HG02610 (cell line): ENCODE measurements around the gene RRM2.

ENCODE experiments used
- ATAC-seq: cut with Tn5 transposase; IDR thresholded peaks from one replicate; pipeline ENCODE4 v1.9.1; 2021; ENCODE audit warnings: mild to moderate bottlenecking, moderate library complexity; ENCODE audit not compliant: unreplicated experiment

The RRM2 gene

GRCh38 chr2:10122500-10123280 lies at the start of gene RRM2:
Gene RRM2 (plus strand): TSS chr2:10122739. CDS start chr2:10122799, 60 bp downstream.
- ATAC-seq, result peak; percentile 77

DNA sequence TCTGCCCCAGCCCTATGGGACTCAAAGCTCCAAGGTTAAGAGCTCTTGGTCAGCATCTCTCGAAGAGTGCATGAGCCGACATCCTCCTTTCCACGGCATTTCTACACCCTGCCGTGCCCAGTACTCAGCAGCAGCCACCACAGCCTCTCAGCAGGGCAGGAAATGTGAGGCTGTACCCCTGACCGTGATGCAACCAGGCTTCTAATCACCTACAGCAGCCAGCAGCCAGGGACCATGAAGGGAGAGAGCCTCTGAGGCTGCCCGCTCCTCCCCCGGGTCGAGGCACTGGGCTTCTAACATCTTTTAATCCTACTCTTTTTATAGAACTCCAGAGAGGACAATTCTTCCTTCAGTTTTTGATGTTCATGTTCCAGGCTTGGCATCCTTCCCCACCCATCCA lies 48.8 kb upstream of the RRM2 start:
- no peak for ATAC-seq

- no peak for ATAC-seq
These were observed 47.4 kb upstream of the RRM2 start for GRCh38 chr2:10075101-10075500.

- ATAC-seq, result no peak
These were observed 46.8 kb upstream of the RRM2 start for GRCh38 chr2:10075571-10076209.

GRCh38 chr2:10076511-10076910 lies 46.0 kb upstream of the RRM2 start:
- ATAC-seq, result no peak

GRCh38 chr2:10076988-10077527 lies 45.5 kb upstream of the RRM2 start:
- ATAC-seq, result no peak

DNA sequence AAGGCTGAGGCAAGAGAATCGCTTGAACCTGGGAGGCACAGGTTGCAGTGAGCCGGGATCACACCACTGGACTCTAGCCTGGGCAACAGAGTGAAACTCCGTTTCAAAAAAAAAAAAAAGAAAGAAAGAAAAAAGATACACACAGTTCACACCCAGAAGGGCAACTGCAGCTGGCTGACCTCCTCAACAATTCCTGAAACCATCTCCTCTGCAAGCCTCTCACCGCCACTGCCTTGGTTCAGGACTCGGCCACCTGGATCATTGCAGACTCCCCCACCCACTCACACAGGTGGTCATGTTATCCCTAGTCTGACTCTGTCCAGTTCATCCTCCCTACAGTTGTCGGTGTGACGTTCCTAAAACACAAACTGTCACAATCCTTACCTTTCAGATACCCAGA lies 44.5 kb upstream of the RRM2 start:
- no peak for ATAC-seq

GRCh38 chr2:10078704-10079265 lies 43.8 kb upstream of the RRM2 start:
- ATAC-seq, result no peak

DNA sequence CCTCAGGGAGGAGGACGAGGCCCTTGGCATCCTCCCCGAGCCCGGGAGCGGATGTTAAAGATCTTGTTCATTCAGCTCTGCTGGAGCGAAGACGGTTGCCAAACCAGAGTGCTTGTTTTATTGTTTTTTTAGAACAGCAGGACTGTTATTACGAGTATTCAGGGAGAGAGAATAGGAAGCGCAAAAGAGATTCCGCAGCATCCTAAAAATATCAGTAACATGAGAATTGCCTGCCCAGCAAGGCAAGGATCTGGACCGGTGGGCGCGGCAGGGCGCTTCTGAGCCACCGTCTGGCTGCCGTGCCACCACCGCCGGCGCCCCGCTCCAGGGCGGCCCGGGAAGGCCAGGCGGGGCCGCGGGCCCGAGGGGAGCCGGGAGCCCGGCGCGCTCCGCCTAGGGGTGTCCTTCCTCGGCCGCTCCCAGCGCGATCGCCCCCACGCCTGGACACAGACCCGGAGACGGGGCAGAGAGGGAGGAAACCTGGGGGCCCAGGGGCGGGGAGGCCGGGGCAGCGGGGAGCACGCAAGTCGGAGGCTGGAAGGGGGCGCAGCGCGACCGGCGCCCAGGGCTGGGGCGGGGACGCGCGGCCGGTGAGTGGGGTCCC lies 43.2 kb upstream of the RRM2 start:
- ATAC-seq, result no peak

DNA sequence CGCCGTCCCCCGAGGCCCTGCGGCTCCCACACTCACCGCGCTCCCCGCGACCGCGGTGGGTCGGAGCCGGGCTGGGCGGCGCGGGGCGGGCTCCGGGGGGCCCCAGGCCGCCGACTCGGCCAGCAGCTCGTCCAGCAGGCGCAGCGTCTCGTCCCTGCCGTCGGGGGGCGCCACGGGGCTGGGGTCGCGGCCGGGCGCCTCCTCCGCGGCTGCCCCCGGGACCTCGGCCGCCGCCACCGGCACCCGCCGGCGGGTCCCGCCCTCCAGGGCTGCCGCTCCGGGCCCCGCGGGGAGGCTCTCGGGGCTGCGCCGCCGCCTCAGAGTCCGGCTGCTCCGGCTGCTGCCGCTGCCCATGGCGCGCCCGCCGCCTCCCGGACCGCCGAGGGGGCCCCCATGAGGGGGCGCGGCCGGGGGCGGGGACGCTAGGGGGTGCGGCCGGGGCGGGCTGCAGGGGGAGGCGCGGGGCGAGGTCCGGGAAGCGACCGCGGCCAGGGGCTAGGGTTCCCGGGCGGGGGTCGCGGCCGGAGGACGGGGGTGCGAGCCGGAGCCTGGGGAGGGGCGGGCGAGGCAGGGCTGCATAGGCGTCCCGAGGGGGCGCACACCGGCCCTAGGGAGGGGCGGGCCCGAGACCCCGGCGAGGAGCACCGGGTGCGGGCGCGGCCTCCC lies 42.5 kb upstream of the RRM2 start, which contains the start of gene CYS1:
CYS1 (minus strand) TSS at position 542 of the 666 bp plus-strand sequence; CDS start at position 354, 188 bp downstream.
- ATAC-seq, result no peak

- ATAC-seq, result no peak
These were observed 41.8 kb upstream of the RRM2 start for GRCh38 chr2:10080536-10081304.

DNA sequence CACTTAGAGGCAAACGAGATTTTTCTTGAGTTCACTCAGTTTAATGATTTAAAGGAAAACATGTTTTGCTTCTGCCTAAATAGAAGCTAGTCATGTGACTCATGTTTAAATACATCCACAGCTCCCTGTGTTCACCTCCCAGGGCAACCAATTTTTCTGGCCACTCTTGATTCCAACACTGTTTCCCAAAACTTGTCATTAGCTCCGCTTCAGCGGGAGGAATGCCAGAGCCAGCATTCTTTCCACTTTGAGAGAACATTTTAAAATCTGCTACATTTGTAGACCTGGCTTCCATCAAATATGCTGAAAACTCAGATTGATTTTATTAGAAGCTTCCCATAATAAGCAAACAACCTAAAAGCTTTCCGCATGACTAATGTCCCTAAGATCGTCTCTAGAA lies 39.5 kb upstream of the RRM2 start:
- ATAC-seq, result no peak

GRCh38 chr2:10083692-10084211 lies 38.8 kb upstream of the RRM2 start:
- ATAC-seq, result no peak

DNA sequence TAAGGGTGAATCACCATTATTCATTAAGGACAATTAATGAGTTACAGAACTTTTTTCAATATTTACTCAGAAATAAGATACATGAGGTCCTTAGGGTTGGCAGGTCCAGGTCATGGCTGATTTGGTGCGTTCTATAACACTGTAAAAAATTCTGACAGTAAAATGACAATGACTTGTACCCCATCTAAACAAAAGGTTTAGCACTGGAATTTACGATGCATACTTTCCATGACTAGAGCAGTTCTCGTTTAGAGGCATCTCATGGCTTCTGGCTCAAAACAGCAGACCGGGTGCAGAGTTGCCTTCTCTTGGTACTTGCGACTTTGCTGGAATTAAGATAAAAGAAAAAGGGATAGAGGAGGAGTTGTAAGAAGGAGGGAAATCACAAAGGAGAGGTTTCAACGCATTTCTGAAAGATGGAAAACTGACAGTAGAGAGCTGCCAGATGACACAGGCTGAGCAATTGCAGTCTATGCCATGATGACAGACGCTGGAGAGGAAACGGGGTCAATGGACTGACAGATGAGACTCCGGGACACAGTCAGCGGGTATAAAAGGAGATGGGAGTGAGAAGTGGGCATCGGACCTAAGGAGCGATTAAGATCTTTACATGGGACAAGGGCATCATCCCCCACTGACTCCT lies 38.2 kb upstream of the RRM2 start:
- ATAC-seq, result no peak

- no peak for ATAC-seq
These were observed 37.4 kb upstream of the RRM2 start for GRCh38 chr2:10085043-10085667.

DNA sequence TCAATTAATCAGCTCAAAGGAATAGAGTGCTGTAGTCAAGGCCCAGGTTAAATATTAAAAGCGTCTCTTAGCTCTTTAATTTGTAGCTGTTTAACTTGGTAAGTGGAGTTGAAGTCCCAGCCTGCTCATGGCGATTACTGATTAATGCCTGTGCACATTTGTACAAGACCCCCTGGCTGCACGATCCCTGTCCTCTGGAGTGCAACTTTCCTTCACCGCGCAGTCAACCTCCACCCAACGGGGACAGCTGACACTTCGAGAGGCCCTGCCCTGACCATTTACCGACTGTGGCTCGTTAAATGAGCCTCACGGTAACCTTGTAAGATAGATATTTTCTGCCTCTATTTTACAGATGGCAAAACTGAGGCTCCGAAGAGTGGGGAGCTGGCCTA lies 36.9 kb upstream of the RRM2 start:
- ATAC-seq, result no peak

GRCh38 chr2:10086950-10087349 lies 35.6 kb upstream of the RRM2 start:
- ATAC-seq, result no peak

DNA sequence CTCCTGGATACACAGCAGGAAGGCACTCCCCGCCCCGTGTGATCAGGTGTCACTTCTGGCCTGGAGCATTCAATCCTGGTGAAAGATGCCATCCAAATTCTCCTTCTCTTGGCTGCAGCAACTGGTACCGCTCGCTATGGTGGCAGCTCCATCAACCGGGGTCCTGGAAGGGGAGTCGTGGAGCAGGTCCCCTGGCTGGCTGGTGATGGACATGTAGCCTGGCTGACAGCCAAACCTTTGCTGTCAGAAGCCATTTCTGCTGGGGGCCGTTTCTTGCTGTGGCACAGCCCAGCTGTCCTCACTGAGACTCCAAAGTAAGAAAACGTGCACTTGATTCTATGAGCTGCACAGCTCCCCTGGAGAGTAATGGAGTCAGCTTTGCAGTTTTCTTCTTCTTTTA lies 35.2 kb upstream of the RRM2 start:
- no peak for ATAC-seq
